GM19438 (cell line): ENCODE results near the gene COL25A1.
"Not testable (repeated sequence)": the region's sequence is repeated elsewhere in the genome, so short reads cannot be mapped to it uniquely, and the experiment has no call there.

Source experiments
- ATAC-seq: cut with Tn5 transposase; IDR thresholded peaks from one replicate; pipeline ENCODE4 v1.9.1; 2021; ENCODE audit warnings: low read depth; ENCODE audit not compliant: unreplicated experiment

COL25A1 gene

GRCh38 chr4:109174224-109174953 is 128.1 kb downstream of the COL25A1 start:
- no peak for ATAC-seq

GRCh38 chr4:109172301-109172700 is 130.2 kb downstream of the COL25A1 start:
- no peak for ATAC-seq

- ATAC-seq = no peak
Measured at GRCh38 chr4:109171070-109171469, 131.4 kb downstream of the COL25A1 start.

DNA sequence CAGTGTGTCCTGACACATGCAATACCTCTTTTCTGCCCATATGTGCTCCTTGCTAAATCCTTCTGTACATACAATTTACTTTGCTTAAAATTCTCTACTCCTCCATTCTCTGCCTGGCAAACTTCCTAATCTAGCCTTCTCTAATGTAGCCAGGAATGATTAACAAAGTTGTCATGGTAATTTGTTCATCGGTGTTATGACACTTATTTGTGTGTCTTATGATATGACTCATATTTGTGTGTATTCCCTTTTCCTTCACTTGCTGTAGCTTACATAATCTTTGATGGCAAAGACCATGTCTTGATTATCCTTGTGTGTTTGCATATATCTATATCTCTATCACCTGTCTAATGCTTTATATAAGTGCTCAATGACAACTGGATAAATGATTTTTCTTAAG is 133.3 kb downstream of the COL25A1 start:
- no peak for ATAC-seq

GRCh38 chr4:109166586-109166985 is 135.9 kb downstream of the COL25A1 start:
- ATAC-seq = no peak

DNA sequence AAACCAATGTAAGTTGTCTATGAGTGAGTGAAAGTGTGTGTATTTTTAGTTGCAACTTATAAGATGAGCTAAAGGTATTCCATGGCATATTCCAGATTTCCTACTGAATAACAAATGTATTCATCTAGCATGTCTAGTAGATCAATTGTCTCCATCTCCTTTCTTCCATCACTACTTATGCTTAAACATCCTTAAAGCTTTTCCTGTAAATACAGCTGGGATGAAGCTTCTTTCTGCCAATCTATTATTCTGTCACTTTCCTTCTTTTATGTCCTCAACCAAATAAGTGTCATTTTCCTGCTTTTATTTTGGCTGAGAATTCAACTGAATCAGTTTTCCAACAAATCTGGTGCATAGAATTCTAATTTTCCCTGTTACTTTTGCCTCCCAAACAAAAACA is 136.3 kb downstream of the COL25A1 start:
- no peak for ATAC-seq

DNA sequence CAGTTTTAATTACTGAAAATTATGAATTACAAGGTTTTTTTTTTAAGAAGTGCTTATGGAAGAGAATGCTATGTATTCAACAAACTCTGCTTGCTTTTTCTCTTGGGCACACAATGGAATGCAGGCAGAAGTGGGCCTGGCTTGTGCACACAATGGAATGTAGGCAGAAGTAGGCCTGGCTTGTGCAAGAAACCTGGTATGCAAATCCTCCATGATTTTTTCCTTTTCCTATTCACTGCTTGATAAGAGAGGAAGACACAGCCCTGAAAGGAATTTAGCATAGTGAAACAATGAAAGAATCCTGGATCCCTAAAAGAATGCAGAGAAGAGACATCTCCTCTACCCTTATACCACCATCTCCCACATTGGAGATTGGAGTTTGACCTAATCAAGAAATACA is 138.4 kb downstream of the COL25A1 start:
- no peak for ATAC-seq

DNA sequence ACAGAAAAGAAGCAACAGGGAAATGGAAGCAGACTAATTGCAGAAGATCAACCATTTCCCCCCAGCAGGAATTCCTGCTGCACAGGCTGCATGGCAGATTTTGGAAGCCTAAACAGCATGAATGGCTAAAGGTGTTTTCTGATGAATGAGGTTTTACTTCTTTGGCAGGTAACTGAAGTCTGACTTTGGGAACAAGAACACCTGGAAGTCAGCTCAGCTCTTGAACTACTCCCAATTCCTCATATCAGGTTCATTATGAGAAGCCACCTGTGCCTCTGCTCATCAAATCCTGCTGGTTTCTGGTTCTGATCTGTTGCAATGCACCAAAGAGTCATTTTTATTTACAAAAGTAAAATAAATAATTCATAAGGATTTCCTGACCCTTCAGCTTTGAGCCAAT is 139.0 kb downstream of the COL25A1 start:
- ATAC-seq = no peak

DNA sequence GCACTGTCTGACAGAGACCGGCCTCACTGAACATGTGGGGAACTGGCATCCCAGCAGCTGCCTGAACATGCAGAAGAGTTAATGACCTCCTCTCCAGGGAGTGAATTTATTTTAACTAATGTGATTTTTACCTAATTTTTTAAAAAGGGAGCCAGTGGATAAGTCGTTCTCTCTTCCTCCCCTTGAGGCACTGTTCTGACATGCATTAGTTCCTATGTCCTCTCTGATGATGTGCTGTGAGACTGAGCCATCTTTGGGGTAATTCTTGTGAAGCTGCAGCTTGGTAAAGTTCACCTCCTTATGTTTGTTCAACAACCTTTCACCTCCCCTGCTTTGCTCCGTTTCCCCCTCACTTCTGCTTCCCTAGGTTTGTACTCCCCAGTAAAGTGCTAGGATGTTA is 139.7 kb downstream of the COL25A1 start:
- ATAC-seq = no peak

GRCh38 chr4:109160494-109160893 is 142.0 kb downstream of the COL25A1 start:
- no peak for ATAC-seq

DNA sequence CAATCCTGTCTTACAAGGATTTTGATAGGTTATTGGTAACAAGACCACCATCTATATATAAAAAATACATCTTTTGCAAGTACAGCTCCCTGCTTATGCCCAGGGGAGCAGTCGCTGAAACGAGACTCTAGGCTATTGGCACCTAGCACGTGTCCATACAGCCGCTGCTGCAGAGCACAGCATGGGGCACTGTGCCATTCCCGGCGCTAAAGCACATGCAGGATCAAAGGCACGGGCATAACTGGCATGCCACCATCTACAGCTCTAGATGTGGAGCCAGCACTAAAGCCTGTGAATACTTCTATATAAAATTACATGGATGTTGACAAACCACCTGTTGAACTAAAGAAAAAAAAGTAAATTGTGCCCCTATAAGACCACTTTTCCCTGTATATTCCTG is 144.8 kb downstream of the COL25A1 start:
- ATAC-seq = no peak

- ATAC-seq = no peak
Measured at GRCh38 chr4:109157205-109157604, 145.3 kb downstream of the COL25A1 start.

DNA sequence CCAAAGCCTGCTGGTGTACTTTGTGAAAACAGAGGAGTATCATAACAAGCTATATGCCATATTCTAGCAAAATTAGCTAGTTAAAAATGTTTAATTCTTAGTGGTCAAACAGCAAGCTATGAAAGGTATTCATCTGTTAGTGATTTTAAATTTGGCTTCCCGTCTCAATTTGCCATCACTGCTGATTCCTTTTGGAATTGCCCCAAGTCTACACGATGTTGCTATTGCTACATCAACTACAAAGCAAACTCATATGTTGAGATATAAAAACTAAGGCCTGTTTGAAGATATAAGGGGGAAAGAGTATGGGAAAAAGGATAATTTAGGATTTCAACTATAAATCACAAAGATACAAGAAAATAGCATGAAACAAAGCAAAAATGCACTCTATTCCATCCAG is 146.1 kb downstream of the COL25A1 start:
- no peak for ATAC-seq

GRCh38 chr4:109155682-109156283 is 146.7 kb downstream of the COL25A1 start:
- no peak for ATAC-seq

DNA sequence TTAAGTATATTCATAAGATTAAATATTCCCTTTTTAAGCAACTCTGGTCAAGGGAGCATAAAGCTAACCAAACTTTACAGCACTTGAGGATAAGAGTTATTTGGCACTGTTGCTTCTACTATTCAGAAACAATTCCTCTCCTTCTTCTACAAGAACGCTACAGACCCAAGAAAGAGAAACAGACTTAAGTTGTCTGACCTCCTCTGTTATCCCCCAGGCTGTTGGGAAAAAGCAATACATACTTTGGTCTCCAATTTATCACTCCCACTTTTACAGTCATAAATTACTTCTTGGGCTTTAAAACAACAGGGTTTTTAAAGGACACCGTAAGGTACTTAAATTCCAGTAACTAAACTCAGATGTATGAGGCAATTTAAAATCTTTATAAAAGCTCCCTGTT is 147.4 kb downstream of the COL25A1 start:
- ATAC-seq = no peak

- ATAC-seq = no peak
Measured at GRCh38 chr4:109154424-109154823, 148.0 kb downstream of the COL25A1 start.

DNA sequence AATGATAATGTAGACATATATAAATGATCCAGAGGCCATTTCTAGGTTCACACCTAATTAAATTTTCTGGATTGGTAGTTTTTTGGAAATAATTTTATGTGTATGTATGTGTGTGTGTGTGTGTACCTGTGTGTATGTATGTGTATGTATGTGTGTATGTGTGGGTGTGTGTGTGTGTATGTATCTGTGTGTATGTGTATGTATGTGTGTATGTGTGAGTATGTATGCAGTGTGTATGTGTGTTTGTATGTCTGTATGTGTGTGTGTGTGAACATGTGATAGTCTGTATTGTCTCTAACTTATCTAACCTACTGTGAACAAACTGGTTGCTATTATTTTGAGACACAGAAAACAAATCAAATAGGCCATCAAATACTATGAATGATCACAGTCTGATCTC is 152.6 kb downstream of the COL25A1 start:
- ATAC-seq = no peak

GRCh38 chr4:109148577-109149075 is 153.8 kb downstream of the COL25A1 start:
- no peak for ATAC-seq

DNA sequence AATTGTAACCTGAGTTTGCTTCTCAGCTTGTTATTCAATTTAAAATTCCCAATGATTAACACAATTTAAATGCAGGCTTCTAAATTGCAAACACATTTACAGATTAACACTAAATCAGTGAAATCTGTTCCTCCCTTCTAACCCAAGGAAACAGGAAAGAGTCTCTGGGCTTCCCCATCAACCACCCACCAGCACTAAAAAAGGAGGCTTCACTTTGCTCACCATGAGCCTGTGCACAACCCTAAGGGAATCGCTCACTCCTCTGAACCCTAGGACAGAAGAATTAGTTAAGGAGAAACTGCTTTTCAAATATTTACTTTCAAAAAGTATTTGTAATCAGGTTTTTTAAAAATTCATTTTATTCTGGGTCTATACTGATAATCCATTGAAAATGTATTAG is 155.3 kb downstream of the COL25A1 start:
- ATAC-seq = no peak

DNA sequence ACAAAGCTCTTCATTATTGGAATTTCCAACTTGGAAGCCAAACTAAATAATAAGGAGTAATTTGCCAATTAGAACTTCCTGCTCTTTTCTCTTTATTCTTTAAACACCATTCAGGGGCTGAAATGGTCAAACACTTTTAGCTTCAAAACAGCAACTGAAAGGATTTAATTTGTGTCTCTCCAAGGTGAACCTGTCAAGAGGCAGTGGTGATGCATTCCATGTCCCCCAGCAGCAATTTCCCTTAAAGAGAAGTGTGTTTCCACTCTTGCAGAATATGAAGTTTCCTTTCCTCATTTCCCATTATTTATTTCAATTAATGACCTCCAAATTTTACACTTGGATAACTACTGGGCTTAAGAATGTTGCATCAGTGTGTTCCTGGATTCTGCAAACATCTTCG is 156.0 kb downstream of the COL25A1 start:
- no peak for ATAC-seq

- not testable (repeated sequence) for ATAC-seq
Measured at GRCh38 chr4:109138125-109138524, 164.3 kb downstream of the COL25A1 start.

DNA sequence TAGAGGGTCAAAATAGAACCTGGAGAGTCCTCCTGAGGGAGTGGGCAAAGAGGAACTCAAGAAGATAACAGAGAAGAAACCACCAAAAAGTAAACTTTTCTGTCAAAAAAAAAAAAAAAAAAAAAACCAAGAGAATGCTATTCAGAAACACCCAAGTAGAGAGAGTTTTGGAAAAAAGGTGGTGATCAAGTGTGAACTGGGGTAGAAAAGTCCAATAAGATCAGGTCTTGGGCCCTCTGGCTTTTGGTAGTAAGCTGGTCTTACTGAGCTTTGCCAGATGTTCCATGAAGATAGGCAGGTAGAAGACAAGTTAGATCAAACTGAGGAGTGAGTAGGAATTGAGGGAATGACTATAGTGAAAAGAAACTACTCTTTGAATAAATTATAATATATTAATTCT is 167.5 kb downstream of the COL25A1 start:
- ATAC-seq = no peak
